SJSA1 (cell line): ENCODE results near the gene PNPLA1. TPM values are rescaled to one million over a fixed set of nuclear protein-coding genes. Genes with fewer than 3 reads are reported as not detected.

Experiments used
- DNase-seq, 2 experiments: peaks; one replicate each; pipeline ENCODE4 v3.0.0-alpha.2; 2015 to 2020; ENCODE audit warnings: low spot score in 2 of 2, low read depth in 1 of 2
- H3K27ac ChIP-seq: fragments of 250-450 bp; sonication (Bioruptor Pico); 2 replicates; pipeline ENCODE4 v1.5.1; 2020; ENCODE audit warnings: mild to moderate bottlenecking, moderate library complexity
- H3K27me3 ChIP-seq: fragments of 250-450 bp; sonication (Bioruptor Pico); replicated peaks from 2 replicates; pipeline ENCODE4 v1.5.1; 2020; ENCODE audit warnings: mild to moderate bottlenecking, moderate library complexity
- H3K36me3 ChIP-seq: fragments of 250-450 bp; sonication (Bioruptor Pico); 2 replicates; pipeline ENCODE4 v1.5.1; 2020; ENCODE audit warnings: mild to moderate bottlenecking
- H3K4me1 ChIP-seq: fragments of 250-450 bp; sonication (Bioruptor Pico); replicated peaks from 2 replicates; pipeline ENCODE4 v1.6.1; 2021; ENCODE audit warnings: mild to moderate bottlenecking
- H3K4me3 ChIP-seq: fragments of 250-450 bp; sonication (Bioruptor Pico); 2 replicates; pipeline ENCODE4 v1.5.1; 2020; ENCODE audit warnings: mild to moderate bottlenecking
- H3K9me3 ChIP-seq: fragments of 250-450 bp; sonication (Bioruptor Pico); replicated peaks from 2 replicates; pipeline ENCODE4 v1.5.1; 2020; ENCODE audit warnings: mild to moderate bottlenecking
- total RNA-seq: library from RNA; depleted of rRNA; stranded (reverse); fragments of >200 nt; shearing (Covaris generic); gene quantifications from 2 replicates; pipeline ENCODE4 v1.2.3, GENCODE V29; 2014

PNPLA1 gene
- total RNA-seq, 1 experiment from 2014 or later = not detected

DNA sequence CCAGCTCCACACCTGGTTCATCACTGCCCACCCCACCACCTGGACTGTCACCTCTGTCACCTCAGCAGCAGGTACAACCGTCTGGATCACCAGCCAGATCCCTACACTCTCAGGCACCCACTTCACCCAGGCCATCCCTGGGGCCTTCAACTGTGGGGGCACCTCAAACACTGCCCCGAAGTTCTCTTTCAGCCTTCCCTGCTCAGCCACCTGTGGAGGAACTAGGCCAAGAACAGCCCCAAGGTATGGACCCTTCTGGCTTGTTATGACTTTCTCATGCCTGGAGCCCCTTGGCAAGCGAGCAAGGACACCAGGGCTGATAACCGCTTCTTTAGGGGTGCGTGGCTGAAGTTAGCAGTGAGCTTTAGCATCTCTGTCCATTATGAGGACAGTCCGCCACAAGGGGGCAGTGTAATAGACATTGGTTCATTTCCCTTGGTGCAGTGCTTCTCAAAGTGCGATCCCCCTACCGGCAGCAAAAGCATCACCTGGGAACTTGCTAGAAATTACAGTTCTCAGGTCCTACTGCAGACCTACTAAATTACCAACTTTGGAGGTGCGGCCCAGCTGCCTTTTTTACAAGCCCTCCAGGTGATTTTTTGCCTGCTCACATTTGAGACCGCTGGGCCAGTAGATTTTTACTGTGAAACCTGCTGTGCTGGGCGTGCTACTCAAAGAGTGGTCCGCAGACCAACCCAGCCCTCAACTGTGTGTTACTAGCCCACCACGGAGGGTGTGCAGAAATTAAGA lies 32.5 kb downstream of the PNPLA1 start:
- Histone ChIP-seq H3K27ac (no peak overlapping the region), H3K36me3 (no peaks in the 10 kb centered on the region), H3K27me3 (0 out of 2 replicates have a peak, but pooled peaks cover 10% of the 10 kb centered on the region)

GRCh38 chr6:36305885-36306284 lies 36.0 kb downstream of the PNPLA1 start:
- H3K27ac ChIP-seq = no peak overlapping the region

More for the DNA sequence above, 32.5 kb downstream of the PNPLA1 start:
- peaks cover 4% of the 10 kb centered on the region for H3K4me1 ChIP-seq
- no peak overlapping the region for H3K4me3 ChIP-seq
- no peaks in the 10 kb centered on the region for H3K9me3 ChIP-seq
- peak; percentile 59 to 92 for DNase-seq

DNA sequence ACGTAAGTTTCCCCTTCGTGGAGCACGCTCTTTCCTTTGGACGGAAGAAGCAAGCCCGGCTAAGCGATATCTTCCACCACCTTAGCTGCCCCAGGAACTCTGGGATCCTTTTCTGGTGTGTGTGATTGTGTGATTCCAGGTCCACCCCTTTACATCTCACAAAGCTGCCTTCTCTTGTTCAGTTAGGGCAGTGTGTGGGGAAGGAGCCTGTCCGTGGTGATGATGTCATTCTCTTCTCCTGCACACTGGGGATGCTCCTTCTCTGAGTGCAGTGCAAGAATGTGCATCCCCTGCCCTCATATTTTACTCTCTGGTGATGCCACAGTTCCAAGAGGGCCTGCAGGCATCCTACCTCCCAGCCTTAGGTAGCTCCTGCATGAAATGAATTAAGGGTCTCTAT lies 36.5 kb downstream of the PNPLA1 start:
- Histone ChIP-seq H3K36me3 (no peaks in the 10 kb centered on the region), H3K4me1 (peaks cover 4% of the 10 kb centered on the region), H3K27me3 (peaks cover 7% of the 10 kb centered on the region; the same call in 1 of the 2 replicates), H3K27ac (no peak overlapping the region), H3K9me3 (no peaks in the 10 kb centered on the region), H3K4me3 (no peak overlapping the region)
- no peak for DNase-seq

More at GRCh38 chr6:36305885-36306284, 36.0 kb downstream of the PNPLA1 start:
- H3K4me3 ChIP-seq = no peak overlapping the region
- DNase-seq = no peak
- H3K9me3 ChIP-seq = no peaks in the 10 kb centered on the region
- peaks cover 4% of the 10 kb centered on the region for H3K4me1 ChIP-seq
- H3K36me3 ChIP-seq = no peaks in the 10 kb centered on the region
- peaks cover 7% of the 10 kb centered on the region; the same call in 1 of the 2 replicates for H3K27me3 ChIP-seq

DNA sequence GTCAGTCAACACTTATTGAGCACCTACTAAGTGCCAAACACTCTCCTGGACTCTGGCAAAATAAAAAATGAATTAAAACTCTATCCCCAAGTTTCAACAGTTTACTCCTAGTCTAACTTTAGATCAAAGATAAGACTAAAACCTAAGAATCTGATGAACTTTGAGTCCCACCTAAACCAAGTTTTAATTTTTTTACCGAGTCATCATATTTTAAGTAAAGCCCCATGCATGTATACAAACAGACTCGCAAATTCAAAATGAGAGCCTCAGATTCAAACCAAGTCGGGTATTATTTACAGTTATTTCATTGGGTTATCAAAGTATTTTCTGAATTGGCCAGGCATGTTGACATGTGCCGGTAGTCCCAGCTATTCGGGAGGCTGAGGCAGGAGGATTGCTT lies 38.7 kb downstream of the PNPLA1 start:
- Histone ChIP-seq H3K27me3 (peaks cover 7% of the 10 kb centered on the region; the same call in 1 of the 2 replicates), H3K36me3 (no peaks in the 10 kb centered on the region), H3K4me1 (no peaks in the 10 kb centered on the region), H3K4me3 (no peak overlapping the region), H3K27ac (no peak overlapping the region), H3K9me3 (no peaks in the 10 kb centered on the region)
- no peak for DNase-seq

GRCh38 chr6:36309203-36309602 lies 39.3 kb downstream of the PNPLA1 start:
- Histone ChIP-seq H3K36me3 (no peaks in the 10 kb centered on the region), H3K4me3 (no peak overlapping the region), H3K27me3 (peaks cover 7% of the 10 kb centered on the region; the same call in 1 of the 2 replicates), H3K9me3 (no peaks in the 10 kb centered on the region), H3K4me1 (no peaks in the 10 kb centered on the region), H3K27ac (no peak overlapping the region)
- DNase-seq = no peak

DNA sequence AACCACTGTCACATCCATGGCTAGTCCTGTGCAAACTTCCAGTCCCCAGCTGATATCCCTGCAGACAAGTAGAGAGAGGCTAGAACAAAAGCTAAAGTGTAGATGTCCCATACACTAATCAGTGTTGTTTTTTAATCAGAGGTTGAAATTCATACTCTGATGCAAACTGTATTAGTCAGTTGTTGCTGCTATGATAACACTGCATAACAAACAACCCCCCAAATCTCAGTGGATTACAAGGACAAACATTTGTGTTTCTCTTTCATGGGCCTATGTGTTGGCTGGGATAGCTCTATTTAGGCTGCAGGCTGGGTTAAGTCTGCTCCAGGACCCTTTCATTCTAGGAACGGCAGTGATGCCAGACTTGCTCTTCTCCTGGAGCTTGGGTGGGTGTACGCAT lies 40.0 kb downstream of the PNPLA1 start:
- Histone ChIP-seq H3K27me3 (peaks cover 7% of the 10 kb centered on the region; the same call in 1 of the 2 replicates), H3K9me3 (no peaks in the 10 kb centered on the region), H3K4me3 (no peak overlapping the region), H3K27ac (no peak overlapping the region), H3K36me3 (no peaks in the 10 kb centered on the region), H3K4me1 (no peaks in the 10 kb centered on the region)
- DNase-seq = no peak

DNA sequence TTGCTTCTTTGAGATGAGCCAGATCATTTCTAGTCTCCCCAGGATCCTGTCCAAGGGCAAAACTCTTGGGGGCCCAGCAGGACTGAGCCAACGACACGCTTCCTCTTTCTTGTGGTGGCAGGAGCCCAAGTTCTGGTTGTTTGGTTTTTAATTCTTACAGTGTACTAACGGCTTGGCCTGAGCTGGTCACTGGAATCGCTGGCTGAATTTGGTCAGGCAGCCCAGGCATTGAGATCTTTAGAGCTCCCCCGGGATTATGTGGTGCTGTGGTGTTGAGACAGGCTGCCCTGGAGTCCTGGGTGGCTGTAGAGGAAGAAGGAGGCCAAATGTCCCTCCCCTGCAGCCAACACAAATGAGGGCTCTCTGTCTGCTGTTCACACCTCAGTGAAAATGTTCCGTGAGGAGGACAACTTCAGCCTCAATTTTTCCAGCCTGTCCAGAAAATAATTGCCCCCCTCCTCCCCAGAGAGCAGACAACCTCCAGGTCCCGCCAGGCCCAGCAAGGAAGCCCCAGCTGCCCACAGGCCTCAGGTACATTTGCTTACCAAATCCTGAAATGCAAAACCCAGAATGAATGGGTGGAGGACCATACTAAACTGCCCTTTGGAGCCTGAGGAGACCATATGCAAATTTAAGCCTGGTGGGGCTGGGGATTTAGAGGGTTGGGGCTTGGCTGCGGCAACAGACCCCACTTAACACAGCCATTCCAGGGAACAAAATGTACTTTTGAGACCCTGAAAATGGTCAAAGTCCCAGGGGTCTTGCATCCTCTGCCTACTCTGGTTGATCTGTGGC lies 43.2 kb downstream of the PNPLA1 start:
- no peak overlapping the region for H3K27ac ChIP-seq
- no peaks in the 10 kb centered on the region for H3K4me1 ChIP-seq
- no peaks in the 10 kb centered on the region for H3K36me3 ChIP-seq
- no peaks in the 10 kb centered on the region for H3K9me3 ChIP-seq
- H3K27me3 ChIP-seq = peaks cover 10% of the 10 kb centered on the region; the same call in 1 of the 2 replicates
- H3K4me3 ChIP-seq = no peak overlapping the region
- no peak for DNase-seq

GRCh38 chr6:36313649-36313936 lies 43.7 kb downstream of the PNPLA1 start:
- no peak for DNase-seq
- Histone ChIP-seq H3K4me1 (no peaks in the 10 kb centered on the region), H3K36me3 (no peaks in the 10 kb centered on the region), H3K27me3 (peaks cover 8% of the 10 kb centered on the region; the same call in 1 of the 2 replicates), H3K27ac (no peak overlapping the region), H3K4me3 (no peak overlapping the region), H3K9me3 (no peaks in the 10 kb centered on the region)

DNA sequence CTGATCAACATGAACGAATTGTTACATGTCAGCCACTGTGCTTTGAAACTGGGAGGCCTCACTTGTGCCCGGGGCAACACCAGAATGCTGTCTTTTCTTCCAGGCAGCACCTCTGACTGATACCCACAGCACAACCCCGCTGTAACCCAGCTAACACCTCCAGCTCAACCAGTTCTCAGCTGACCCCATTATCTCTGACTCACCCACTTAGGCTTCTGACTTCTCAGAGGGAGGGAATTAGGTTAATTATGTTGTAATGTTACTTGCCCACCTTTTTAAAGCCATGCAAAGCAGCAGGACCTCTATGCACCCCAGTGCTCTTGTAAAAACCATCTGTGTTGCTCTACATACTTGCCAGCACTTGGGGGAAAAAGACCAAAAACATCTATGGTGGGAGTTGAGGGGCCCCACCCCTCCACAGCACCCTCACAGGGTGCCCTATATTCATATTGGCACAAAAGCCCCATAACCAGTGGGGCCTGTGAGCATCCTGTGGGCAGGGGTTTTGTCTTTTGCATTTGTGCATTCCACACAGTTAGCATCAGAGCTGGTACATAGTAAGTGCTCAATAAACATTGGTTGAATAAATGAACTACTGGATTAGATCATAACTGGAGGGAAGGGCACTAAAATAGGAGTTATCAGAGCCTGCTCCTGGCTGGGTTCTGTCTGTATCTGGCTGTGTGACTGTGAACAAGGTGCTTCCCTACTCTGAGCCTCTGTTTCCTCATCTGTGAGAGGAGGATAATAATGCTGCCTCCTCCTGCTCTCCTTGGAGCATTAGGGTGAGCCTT lies 44.6 kb downstream of the PNPLA1 start:
- Histone ChIP-seq H3K9me3 (no peaks in the 10 kb centered on the region), H3K27me3 (0 out of 2 replicates have a peak, but pooled peaks cover 10% of the 10 kb centered on the region), H3K4me1 (no peaks in the 10 kb centered on the region), H3K36me3 (no peaks in the 10 kb centered on the region), H3K4me3 (no peak overlapping the region), H3K27ac (no peak overlapping the region)
- no peak for DNase-seq

DNA sequence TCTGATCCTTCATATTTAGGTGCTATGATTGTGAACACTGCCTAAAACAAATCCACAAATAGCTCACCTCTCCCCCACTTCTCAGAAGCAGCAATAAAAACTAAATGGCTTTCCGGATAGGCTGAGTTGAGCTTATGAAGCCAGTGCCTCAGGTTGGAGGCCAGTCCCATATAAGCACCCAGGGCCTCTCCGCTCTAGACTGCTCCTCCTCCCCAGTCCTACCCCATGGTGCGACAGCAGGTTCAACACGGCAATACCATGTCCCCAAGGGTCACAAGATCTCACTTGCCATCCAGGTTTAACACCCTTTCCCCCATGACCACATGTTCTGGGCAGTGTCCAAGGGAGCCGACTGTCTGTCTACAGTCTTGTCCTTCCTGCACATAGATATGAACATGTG lies 46.1 kb downstream of the PNPLA1 start:
- H3K4me1 ChIP-seq = no peaks in the 10 kb centered on the region
- 0 out of 2 replicates have a peak, but pooled peaks cover 10% of the 10 kb centered on the region for H3K27me3 ChIP-seq
- no peak overlapping the region for H3K4me3 ChIP-seq
- no peak for DNase-seq
- H3K27ac ChIP-seq = no peak overlapping the region
- no peaks in the 10 kb centered on the region for H3K36me3 ChIP-seq
- no peaks in the 10 kb centered on the region for H3K9me3 ChIP-seq

DNA sequence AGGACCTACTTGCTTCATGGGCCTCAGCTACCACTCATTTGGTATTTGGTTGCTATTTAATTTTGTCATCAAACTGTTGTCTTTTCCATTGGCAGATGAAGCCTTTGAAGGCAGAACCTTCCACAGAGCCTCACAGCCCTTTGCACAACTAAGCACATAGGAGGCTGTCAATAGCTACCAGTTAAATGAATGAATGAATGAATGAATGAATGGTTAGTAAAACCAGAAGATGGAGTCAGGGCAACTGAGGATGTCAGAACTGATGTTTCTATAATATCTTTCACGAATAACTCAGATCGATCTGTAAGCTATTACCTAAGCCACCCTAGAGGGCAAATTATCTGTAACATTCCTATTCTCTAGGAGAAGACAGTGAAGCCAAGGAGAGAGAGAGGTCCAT lies 47.8 kb downstream of the PNPLA1 start:
- DNase-seq = no peak
- H3K27ac ChIP-seq = no peak overlapping the region
- H3K36me3 ChIP-seq = no peaks in the 10 kb centered on the region
- no peaks in the 10 kb centered on the region for H3K4me1 ChIP-seq
- no peak overlapping the region for H3K4me3 ChIP-seq
- H3K9me3 ChIP-seq = no peaks in the 10 kb centered on the region
- H3K27me3 ChIP-seq = 0 out of 2 replicates have a peak, but pooled peaks cover 10% of the 10 kb centered on the region

DNA sequence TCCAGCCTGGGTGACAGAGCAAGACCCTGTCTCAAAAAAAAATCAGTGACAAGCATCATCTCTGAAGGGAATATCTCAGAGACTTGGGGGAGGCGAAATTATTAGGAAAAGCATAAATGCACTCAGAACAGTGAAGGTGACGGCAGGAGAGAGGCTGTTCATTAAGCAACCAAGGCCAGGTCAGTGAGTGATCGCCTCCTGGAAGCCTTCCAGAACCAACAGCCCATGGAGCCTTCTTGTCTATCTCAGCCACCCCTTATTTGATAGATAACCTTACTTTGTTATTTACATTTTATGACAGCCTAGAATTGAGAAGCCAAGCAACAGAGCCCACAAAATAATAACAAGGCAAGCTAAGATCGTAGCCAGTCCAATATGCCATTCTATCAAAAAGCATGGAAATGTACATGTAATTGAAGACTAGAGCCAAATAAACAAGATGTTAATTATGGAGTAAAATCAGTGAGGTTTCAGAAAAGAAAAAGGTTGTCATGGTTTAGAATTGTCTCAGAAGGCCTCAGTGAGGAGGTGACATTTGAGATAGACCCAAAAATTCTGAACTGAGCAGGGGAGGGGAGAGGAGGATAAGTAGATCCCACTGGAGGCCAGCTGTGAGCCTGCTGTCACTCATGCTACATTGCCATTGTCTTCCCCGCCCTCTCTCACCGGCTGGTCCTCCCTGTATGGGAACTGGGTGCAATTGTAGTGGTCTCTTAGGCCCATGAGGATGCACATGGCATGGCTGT lies 49.0 kb downstream of the PNPLA1 start:
- Histone ChIP-seq H3K36me3 (no peaks in the 10 kb centered on the region), H3K27me3 (0 out of 2 replicates have a peak, but pooled peaks cover 10% of the 10 kb centered on the region), H3K4me1 (no peaks in the 10 kb centered on the region), H3K4me3 (no peak overlapping the region), H3K9me3 (no peaks in the 10 kb centered on the region), H3K27ac (no peak overlapping the region)
- DNase-seq = no peak

GRCh38 chr6:36319436-36319762 lies 49.5 kb downstream of the PNPLA1 start:
- no peaks in the 10 kb centered on the region for H3K9me3 ChIP-seq
- H3K36me3 ChIP-seq = no peaks in the 10 kb centered on the region
- H3K4me1 ChIP-seq = no peaks in the 10 kb centered on the region
- no peak overlapping the region for H3K27ac ChIP-seq
- DNase-seq = no peak
- H3K4me3 ChIP-seq = no peak overlapping the region
- H3K27me3 ChIP-seq = 0 out of 2 replicates have a peak, but pooled peaks cover 10% of the 10 kb centered on the region
